Measurements from ENCODE around the gene HNRNPR.
"Not testable (repeated sequence)": the region's sequence is repeated elsewhere in the genome, so short reads cannot be mapped to it uniquely, and the experiment has no call there.

- not testable (repeated sequence) for TF ChIP-seq POLR2A, CTCF (IDR thresholded peaks at IDR 0.05)
These were observed 30.1 kb upstream of the HNRNPR start for GRCh38 chr1:23374079-23374735.

Data from uterus (tissue), 2 donors.